ENCODE measurements around the gene ZBTB8B.
"Not testable (repeated sequence)": the region's sequence is repeated elsewhere in the genome, so short reads cannot be mapped to it uniquely, and the experiment has no call there.

Gene ZBTB8B

GRCh38 chr1:32480761-32481160 lies 15.9 kb downstream of the ZBTB8B start:
- Histone ChIP-seq H4K20me1 (ENCODE audit: control insufficient read depth, insufficient read depth, low read depth, low read length) (no peaks in the 10 kb centered on the region), H3F3A (ENCODE audit: control insufficient read depth, insufficient read depth) (no peaks in the 10 kb centered on the region), H3K9me2 (replicated peaks; ENCODE audit: control insufficient read depth, low read length) (no peaks in the 10 kb centered on the region), H3K79me2 (ENCODE audit: control insufficient read depth, low read length) (no peaks in the 10 kb centered on the region), H3K4me1 (ENCODE audit: control insufficient read depth, low read length) (no peaks in the 10 kb centered on the region), H3K4me3 (ENCODE audit: low read length) (no peak overlapping the region), H3K9me3 (ENCODE audit: control insufficient read depth, insufficient read depth, low read length) (no peaks in the 10 kb centered on the region), H3K36me3 (ENCODE audit: control insufficient read depth, low read length) (no peaks in the 10 kb centered on the region), H3K4me2 (ENCODE audit: low read length) (no peak overlapping the region), H3K27ac (ENCODE audit: low read depth, low read length) (no peak overlapping the region), H3K27me3 (ENCODE audit: control insufficient read depth, low read length) (peaks cover 19% of the 10 kb centered on the region; the same call in 1 of the 2 replicates)
- TF ChIP-seq CTCF (IDR thresholded peaks at IDR 0.05; ENCODE audit: low read depth, low read length, poor library complexity, severe bottlenecking) (no peak), EZH2phosphoT487 (IDR thresholded peaks at IDR 0.05; ENCODE audit: borderline replicate concordance, low read length) (no peak)

- not testable (repeated sequence) for H4K20me1 ChIP-seq (ENCODE audit: control insufficient read depth, insufficient read depth, low read depth, low read length); H3K79me2 ChIP-seq (ENCODE audit: control insufficient read depth, low read length); H3K36me3 ChIP-seq (ENCODE audit: control insufficient read depth, low read length); H3K4me1 ChIP-seq (ENCODE audit: control insufficient read depth, low read length); H3F3A ChIP-seq (ENCODE audit: control insufficient read depth, insufficient read depth); H3K4me2 ChIP-seq (ENCODE audit: low read length); H3K9me3 ChIP-seq (ENCODE audit: control insufficient read depth, insufficient read depth, low read length); H3K27ac ChIP-seq (ENCODE audit: low read depth, low read length); H3K4me3 ChIP-seq (ENCODE audit: low read length); H3K9me2 ChIP-seq (replicated peaks; ENCODE audit: control insufficient read depth, low read length)
- peaks cover 22% of the 10 kb centered on the region; the same call in 1 of the 2 replicates for H3K27me3 ChIP-seq (ENCODE audit: control insufficient read depth, low read length)
Observed at GRCh38 chr1:32481788-32482187, 16.9 kb downstream of the ZBTB8B start.

- Histone ChIP-seq H3K9me3 (ENCODE audit: control insufficient read depth, insufficient read depth, low read length) (no peaks in the 10 kb centered on the region), H3F3A (ENCODE audit: control insufficient read depth, insufficient read depth) (no peaks in the 10 kb centered on the region), H3K36me3 (ENCODE audit: control insufficient read depth, low read length) (no peaks in the 10 kb centered on the region), H3K27me3 (ENCODE audit: control insufficient read depth, low read length) (peaks cover 20% of the 10 kb centered on the region; the same call in 1 of the 2 replicates), H4K20me1 (ENCODE audit: control insufficient read depth, insufficient read depth, low read depth, low read length) (no peaks in the 10 kb centered on the region), H3K4me1 (ENCODE audit: control insufficient read depth, low read length) (peaks cover 4% of the 10 kb centered on the region; the same call in 1 of the 2 replicates), H3K79me2 (ENCODE audit: control insufficient read depth, low read length) (no peaks in the 10 kb centered on the region), H3K27ac (ENCODE audit: low read depth, low read length) (no peak overlapping the region), H3K9me2 (replicated peaks; ENCODE audit: control insufficient read depth, low read length) (no peaks in the 10 kb centered on the region), H3K4me3 (ENCODE audit: low read length) (no peak overlapping the region), H3K4me2 (ENCODE audit: low read length) (no peak overlapping the region)
- no peak for TF ChIP-seq CTCF (IDR thresholded peaks at IDR 0.05; ENCODE audit: low read depth, low read length, poor library complexity, severe bottlenecking)
- no peak for TF ChIP-seq EZH2phosphoT487 (IDR thresholded peaks at IDR 0.05; ENCODE audit: borderline replicate concordance, low read length)
Observed at GRCh38 chr1:32485554-32486255, 20.8 kb downstream of the ZBTB8B start.

GRCh38 chr1:32486463-32487113 lies 21.7 kb downstream of the ZBTB8B start:
- Histone ChIP-seq H3K9me3 (ENCODE audit: control insufficient read depth, insufficient read depth, low read length) (no peaks in the 10 kb centered on the region), H3K4me1 (ENCODE audit: control insufficient read depth, low read length) (peaks cover 4% of the 10 kb centered on the region; the same call in 1 of the 2 replicates), H3K36me3 (ENCODE audit: control insufficient read depth, low read length) (no peaks in the 10 kb centered on the region), H3K79me2 (ENCODE audit: control insufficient read depth, low read length) (no peaks in the 10 kb centered on the region), H3K27ac (ENCODE audit: low read depth, low read length) (no peak overlapping the region), H3K4me3 (ENCODE audit: low read length) (no peak overlapping the region), H3K9me2 (replicated peaks; ENCODE audit: control insufficient read depth, low read length) (no peaks in the 10 kb centered on the region), H3F3A (ENCODE audit: control insufficient read depth, insufficient read depth) (no peaks in the 10 kb centered on the region), H3K27me3 (ENCODE audit: control insufficient read depth, low read length) (peaks cover 19% of the 10 kb centered on the region; the same call in 1 of the 2 replicates), H3K4me2 (ENCODE audit: low read length) (no peak overlapping the region), H4K20me1 (ENCODE audit: control insufficient read depth, insufficient read depth, low read depth, low read length) (no peaks in the 10 kb centered on the region)
- TF ChIP-seq CTCF (IDR thresholded peaks at IDR 0.05; ENCODE audit: low read depth, low read length, poor library complexity, severe bottlenecking), result no peak
- TF ChIP-seq EZH2phosphoT487 (IDR thresholded peaks at IDR 0.05; ENCODE audit: borderline replicate concordance, low read length), result no peak

All from DOHH2 (cell line).